Body of pancreas (tissue), 4 donors: ENCODE data around the gene PKD2. TPM values are rescaled to one million over a fixed set of nuclear protein-coding genes. Genes with fewer than 3 reads are reported as not detected.

Source experiments
- ATAC-seq: fragments of 150-250 bp; one replicate; pipeline ENCODE4 v1.9.1; 2016
- DNase-seq, 4 donors: peaks; one replicate each; pipeline ENCODE4 v3.0.0-alpha.2; 2019
- H3K27ac ChIP-seq, 4 donors: fragments of 200-600 bp; sonication (generic); 1 replicate in 3 of 4; 2 replicates in 1 of 4; pipeline versions ENCODE4 v1.5.1 to v1.6.1; 2016 to 2019; ENCODE audit warnings: mild to moderate bottlenecking in 1 of 4, mixed read lengths in 1 of 4, moderate library complexity in 1 of 4
- H3K27me3 ChIP-seq, 2 donors: fragments of 200-600 bp; sonication (generic); one replicate each; pipeline ENCODE4 v1.6.0; 2016; ENCODE audit warnings: mild to moderate bottlenecking in 1 of 2
- H3K36me3 ChIP-seq, 2 donors: fragments of 200-600 bp; sonication (generic); replicated peaks in 1 of 2; 2 replicates each; pipeline ENCODE4 v1.5.1; 2016; ENCODE audit warnings: low read depth in 2 of 2; ENCODE audit not compliant: insufficient read depth in 1 of 2
- H3K4me1 ChIP-seq: fragments of 200-600 bp; sonication (generic); one replicate; pipeline ENCODE4 v1.6.0; 2016
- H3K4me3 ChIP-seq, 2 donors: fragments of 200-600 bp; sonication (generic); 1 replicate in 1 of 2; 2 replicates in 1 of 2; pipeline ENCODE4 v1.5.1; 2016 to 2019
- H3K9me3 ChIP-seq, 3 donors: fragments of 200-600 bp; sonication (generic); 1 replicate in 2 of 3; 2 replicates in 1 of 3; pipeline ENCODE4 v1.5.1; 2016
- CTCF ChIP-seq, 7 experiments: fragments of 450-650 bp in 4 of 7; fragments of 200-600 bp in 3 of 7; sonication (generic) in 3 of 7; IDR thresholded peaks; one replicate each; pipeline ENCODE4 v1.5.1; 2016 to 2019; ENCODE audit warnings: antibody characterized with exemption in 7 of 7
- POLR2A ChIP-seq, 3 donors: fragments of 450-650 bp; IDR thresholded peaks; one replicate each; pipeline ENCODE4 v1.6.1; 2016; ENCODE audit warnings: antibody characterized with exemption in 3 of 3, mild to moderate bottlenecking in 2 of 3
- WGBS, 2 donors: methylation state at CpG; one replicate each; pipeline ENCODE4 v1.1.5; 2017; 5-methylcytosine and 5-hydroxymethylcytosine counted together
- intact Hi-C: fragments of 100-400 bp; cut with DNase I; formaldehyde crosslinking; loops from one replicate; pipeline ENCODE4 v1.15.1; 2023
- total RNA-seq, 2 donors: library from RNA; depleted of rRNA; stranded (reverse); fragments of >200 nt; gene quantifications; one replicate each; pipeline ENCODE4 v1.1.0, GENCODE V29; 2016

PKD2 gene
- total RNA-seq, 2 donors from 2014 or later = 29.8 to 33.6 TPM

- ATAC-seq = no peak
- 82 to 89% methylated on average over 1 of the region's 1 CpG for WGBS, 2 donors
- no peak overlapping the region for H3K27ac ChIP-seq
- intact Hi-C loops = no loop called here
- no peaks in the 10 kb centered on the region for H3K9me3 ChIP-seq
- H3K27me3 ChIP-seq = no peaks in the 10 kb centered on the region
- no peaks in the 10 kb centered on the region for H3K36me3 ChIP-seq
- H3K4me3 ChIP-seq = no peak overlapping the region
- no peak for DNase-seq
- TF ChIP-seq CTCF (IDR thresholded peaks at IDR 0.05) (no peak), POLR2A (IDR thresholded peaks at IDR 0.05) (no peak)
- H3K4me1 ChIP-seq = peaks cover 10% of the 10 kb centered on the region
Measured at GRCh38 chr4:87978681-87979080, 28.8 kb upstream of the PKD2 start.

GRCh38 chr4:87979810-87980209, 27.6 kb upstream of the PKD2 start:
- intact Hi-C loops = no loop called here
- H3K4me3 ChIP-seq = no peak overlapping the region
- no peaks in the 10 kb centered on the region for H3K27me3 ChIP-seq
- 68 to 72% methylated on average over 1 of the region's 1 CpG for WGBS, 2 donors
- no peak overlapping the region for H3K27ac ChIP-seq
- DNase-seq = no peak
- H3K4me1 ChIP-seq = peaks cover 2% of the 10 kb centered on the region
- TF ChIP-seq CTCF (IDR thresholded peaks at IDR 0.05) (no peak), POLR2A (IDR thresholded peaks at IDR 0.05) (no peak)
- no peaks in the 10 kb centered on the region for H3K36me3 ChIP-seq
- H3K9me3 ChIP-seq = no peaks in the 10 kb centered on the region
- ATAC-seq = no peak

DNA sequence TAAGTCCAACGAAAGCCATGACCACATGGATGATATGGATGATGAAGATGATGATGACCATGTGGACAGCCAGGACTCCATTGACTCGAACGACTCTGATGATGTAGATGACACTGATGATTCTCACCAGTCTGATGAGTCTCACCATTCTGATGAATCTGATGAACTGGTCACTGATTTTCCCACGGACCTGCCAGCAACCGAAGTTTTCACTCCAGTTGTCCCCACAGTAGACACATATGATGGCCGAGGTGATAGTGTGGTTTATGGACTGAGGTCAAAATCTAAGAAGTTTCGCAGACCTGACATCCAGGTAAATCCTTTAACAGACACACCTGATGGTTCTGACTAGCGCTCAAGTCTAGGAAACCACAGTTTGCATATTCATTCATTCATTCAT, 25.9 kb upstream of the PKD2 start:
- WGBS, 2 donors = 74% methylated on average over 8 of the region's 8 CpGs
- intact Hi-C loops = no loop called here
- H3K36me3 ChIP-seq = no peaks in the 10 kb centered on the region
- ATAC-seq (no peak), DNase-seq (no peak)
- TF ChIP-seq CTCF (IDR thresholded peaks at IDR 0.05) = no peak
- no peak for TF ChIP-seq POLR2A (IDR thresholded peaks at IDR 0.05)
- no peak overlapping the region for H3K4me3 ChIP-seq
- H3K27ac ChIP-seq = no peak overlapping the region
- no peaks in the 10 kb centered on the region for H3K27me3 ChIP-seq
- no peaks in the 10 kb centered on the region for H3K4me1 ChIP-seq
- no peaks in the 10 kb centered on the region for H3K9me3 ChIP-seq

DNA sequence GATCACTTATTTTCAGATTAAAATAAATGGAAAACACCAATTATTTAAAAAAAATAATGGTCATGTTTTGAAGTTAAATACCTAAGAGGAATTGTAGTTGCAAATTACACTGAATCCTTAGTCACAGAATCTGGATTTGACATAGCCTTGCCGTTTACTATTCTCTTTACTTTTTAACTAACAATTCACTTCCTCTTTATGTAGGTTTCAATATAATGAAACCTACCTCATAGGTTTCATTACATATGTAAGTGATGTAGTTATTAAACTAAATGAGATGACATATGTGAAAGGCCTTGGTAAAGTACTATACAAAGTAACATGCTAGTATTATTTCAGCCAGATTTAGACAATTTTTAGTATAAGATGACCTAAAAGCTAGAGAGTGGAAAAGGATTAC, 25.4 kb upstream of the PKD2 start:
- Histone ChIP-seq H3K27me3 (no peaks in the 10 kb centered on the region), H3K4me1 (no peaks in the 10 kb centered on the region), H3K27ac (no peak overlapping the region), H3K36me3 (no peaks in the 10 kb centered on the region), H3K4me3 (no peak overlapping the region), H3K9me3 (no peaks in the 10 kb centered on the region)
- no peak for DNase-seq
- no peak for ATAC-seq
- 64 to 70% methylated on average over 1 of the region's 1 CpG for WGBS, 2 donors
- TF ChIP-seq POLR2A (IDR thresholded peaks at IDR 0.05) (no peak), CTCF (IDR thresholded peaks at IDR 0.05) (no peak)
- intact Hi-C loops = no loop called here

DNA sequence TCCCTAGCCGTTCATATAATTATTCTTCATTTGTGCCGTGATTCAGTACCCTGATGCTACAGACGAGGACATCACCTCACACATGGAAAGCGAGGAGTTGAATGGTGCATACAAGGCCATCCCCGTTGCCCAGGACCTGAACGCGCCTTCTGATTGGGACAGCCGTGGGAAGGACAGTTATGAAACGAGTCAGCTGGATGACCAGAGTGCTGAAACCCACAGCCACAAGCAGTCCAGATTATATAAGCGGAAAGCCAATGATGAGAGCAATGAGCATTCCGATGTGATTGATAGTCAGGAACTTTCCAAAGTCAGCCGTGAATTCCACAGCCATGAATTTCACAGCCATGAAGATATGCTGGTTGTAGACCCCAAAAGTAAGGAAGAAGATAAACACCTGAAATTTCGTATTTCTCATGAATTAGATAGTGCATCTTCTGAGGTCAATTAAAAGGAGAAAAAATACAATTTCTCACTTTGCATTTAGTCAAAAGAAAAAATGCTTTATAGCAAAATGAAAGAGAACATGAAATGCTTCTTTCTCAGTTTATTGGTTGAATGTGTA, 24.9 kb upstream of the PKD2 start:
- TF ChIP-seq CTCF (IDR thresholded peaks at IDR 0.05) = no peak
- no peak for TF ChIP-seq POLR2A (IDR thresholded peaks at IDR 0.05)
- WGBS, 2 donors = 80 to 83% methylated on average over 13 of the region's 13 CpGs
- H3K27me3 ChIP-seq = no peaks in the 10 kb centered on the region
- H3K27ac ChIP-seq = no peak overlapping the region
- ATAC-seq (no peak), DNase-seq (no peak)
- no peak overlapping the region for H3K4me3 ChIP-seq
- H3K4me1 ChIP-seq = no peaks in the 10 kb centered on the region
- intact Hi-C loops = no loop called here
- no peaks in the 10 kb centered on the region for H3K9me3 ChIP-seq
- H3K36me3 ChIP-seq = no peaks in the 10 kb centered on the region
